ENCODE data around the gene MRPS12. TPM values are rescaled to one million over a fixed set of nuclear protein-coding genes. Genes with fewer than 3 reads are reported as not detected.

The MRPS12 gene
- total and polyA plus RNA-seq, 9 of the 15 experiments (the other 6 are each of a cell fraction or from before 2014, with no cell fraction given), result 8.1 to 174 (median 52.0) TPM

DNA sequence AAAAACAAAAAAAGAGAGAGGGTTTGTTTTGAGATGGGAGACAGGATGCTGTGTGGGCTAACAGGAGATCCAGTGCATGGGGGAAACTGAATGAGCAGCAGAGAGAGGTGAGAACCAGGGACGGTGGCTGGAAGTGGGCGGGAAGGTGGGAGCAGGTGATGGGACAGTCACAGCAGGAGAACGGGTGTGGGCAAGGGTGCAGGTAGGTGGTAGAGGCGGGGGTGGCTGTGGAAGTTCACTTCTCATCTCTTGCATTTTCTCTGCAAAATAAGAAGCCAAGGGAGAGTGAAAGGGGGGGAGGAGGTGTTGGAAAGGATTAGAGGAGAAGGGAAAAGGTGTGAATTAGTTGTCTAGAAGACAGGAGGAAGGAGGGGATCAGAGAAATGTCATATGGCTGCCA, 22.9 kb downstream of the MRPS12 start (continued):
- TF ChIP-seq HMG20B (CRISPR knock-in tag; IDR thresholded peaks at IDR 0.05) (no peak), NCOA2 (IDR thresholded peaks at IDR 0.05; ENCODE audit: partially characterized antibody in 2 of 2) (no peak), PRPF4 (IDR thresholded peaks at IDR 0.05; ENCODE audit: insufficient read depth, low read depth, low read length, poor library complexity, severe bottlenecking) (no peak), BHLHE40 (IDR thresholded peaks at IDR 0.05; ENCODE audit: low read length) (no peak), ZFP1 (CRISPR knock-in tag; IDR thresholded peaks at IDR 0.05) (no peak)
- TF ChIP-seq, protein P1, sequence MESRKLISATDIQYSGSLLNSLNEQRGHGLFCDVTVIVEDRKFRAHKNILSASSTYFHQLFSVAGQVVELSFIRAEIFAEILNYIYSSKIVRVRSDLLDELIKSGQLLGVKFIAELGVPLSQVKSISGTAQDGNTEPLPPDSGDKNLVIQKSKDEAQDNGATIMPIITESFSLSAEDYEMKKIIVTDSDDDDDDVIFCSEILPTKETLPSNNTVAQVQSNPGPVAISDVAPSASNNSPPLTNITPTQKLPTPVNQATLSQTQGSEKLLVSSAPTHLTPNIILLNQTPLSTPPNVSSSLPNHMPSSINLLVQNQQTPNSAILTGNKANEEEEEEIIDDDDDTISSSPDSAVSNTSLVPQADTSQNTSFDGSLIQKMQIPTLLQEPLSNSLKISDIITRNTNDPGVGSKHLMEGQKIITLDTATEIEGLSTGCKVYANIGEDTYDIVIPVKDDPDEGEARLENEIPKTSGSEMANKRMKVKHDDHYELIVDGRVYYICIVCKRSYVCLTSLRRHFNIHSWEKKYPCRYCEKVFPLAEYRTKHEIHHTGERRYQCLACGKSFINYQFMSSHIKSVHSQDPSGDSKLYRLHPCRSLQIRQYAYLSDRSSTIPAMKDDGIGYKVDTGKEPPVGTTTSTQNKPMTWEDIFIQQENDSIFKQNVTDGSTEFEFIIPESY (CRISPR knock-in tag; IDR thresholded peaks at IDR 0.05), result no peak

DNA sequence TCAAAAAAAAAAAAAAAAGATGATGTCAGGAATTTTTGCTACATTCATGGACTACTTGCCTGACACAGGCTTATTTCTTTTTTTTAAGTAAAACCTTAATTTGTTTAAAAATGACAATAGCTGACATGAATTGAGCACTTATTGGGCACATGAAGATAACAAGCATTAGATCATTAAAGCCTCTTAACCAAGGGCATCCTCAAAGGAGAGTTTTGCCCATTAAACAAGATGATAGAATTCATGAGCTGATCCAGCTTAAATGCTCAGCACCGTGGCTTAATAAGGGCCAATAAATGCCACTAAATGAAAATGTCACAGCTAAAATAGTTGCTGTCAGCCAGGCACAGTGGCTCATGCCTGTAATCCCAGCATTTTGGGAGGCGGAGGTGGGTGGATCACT, 25.5 kb downstream of the MRPS12 start:
- 95% methylated on average over 2 of the region's 2 CpGs for WGBS (ENCODE audit: insufficient coverage, low coverage, missing lambda C conversion rate)
- Histone ChIP-seq H3K4me3 (no peak overlapping the region), H3K4me2 (ENCODE audit: insufficient read depth, low read length) (no peak overlapping the region), H2AFZ (ENCODE audit: low read depth, low read length) (no peak overlapping the region), H3K9ac (ENCODE audit: insufficient read depth in 1 of 2, low read depth in 2 of 2, low read length in 2 of 2) (no peak overlapping the region), H3K36me3 (ENCODE audit: control insufficient read depth, insufficient read depth, low read length) (peaks cover 12% of the 10 kb centered on the region; the same call in 1 of the 3 replicates), H3K27me3 (ENCODE audit: control insufficient read depth in 2 of 2, insufficient read depth in 2 of 2, low read length in 2 of 2) (no peaks in the 10 kb centered on the region), H3K27ac (ENCODE audit: extremely low read depth, low read depth, low read length) (no peak overlapping the region), H3K4me1 (replicated peaks in 1 of 2; ENCODE audit: control insufficient read depth in 2 of 2, insufficient read depth in 2 of 2, low read length in 2 of 2) (no peaks in the 10 kb centered on the region; a peak in 1 of 5 replicates), H3K79me2 (ENCODE audit: control insufficient read depth, insufficient read depth, low read length) (no peaks in the 10 kb centered on the region), H4K20me1 (replicated peaks; ENCODE audit: control insufficient read depth, insufficient read depth, low read length) (no peaks in the 10 kb centered on the region), H3K9me3 (replicated peaks; ENCODE audit: control insufficient read depth, insufficient read depth, low read depth, low read length) (no peaks in the 10 kb centered on the region; the same call in 1 of the 2 replicates), H3K9me1 (ENCODE audit: control insufficient read depth, insufficient read depth, low read length) (no peaks in the 10 kb centered on the region)
- FAIRE-seq (no peak), ATAC-seq (no peak), DNase-seq (ENCODE audit: extremely low read depth in 1 of 4, low spot score in 3 of 4) (no peak)
- ChIA-PET POLR2A (interaction anchor here (0.5 to 0.6 kb wide), 2 partner anchors 21 to 42 kb away, joined by 3 read pairs; no protein-coding TSS in a partner anchor), CTCF (ENCODE audit: low intra/inter-chr PET ratio) (no interaction called here)
- no TSS peak for BruUV-seq (replicated peaks)
- in situ Hi-C loops (cut with MboI), result no loop called here
- TF ChIP-seq SMAD3 (CRISPR knock-in tag; conservative IDR thresholded peaks at IDR 0.05) (no peak), NUFIP1 (IDR thresholded peaks at IDR 0.05; ENCODE audit: partially characterized antibody) (no peak), BRD9 (IDR thresholded peaks at IDR 0.05; ENCODE audit: low read depth, partially characterized antibody) (no peak), IRF2 (CRISPR knock-in tag; IDR thresholded peaks at IDR 0.05) (no peak), SPI1 (IDR thresholded peaks at IDR 0.05; ENCODE audit: borderline replicate concordance, low read depth, low read length) (no peak), ZBED1 (IDR thresholded peaks at IDR 0.05) (no peak)
- TF ChIP-seq, protein P2, sequence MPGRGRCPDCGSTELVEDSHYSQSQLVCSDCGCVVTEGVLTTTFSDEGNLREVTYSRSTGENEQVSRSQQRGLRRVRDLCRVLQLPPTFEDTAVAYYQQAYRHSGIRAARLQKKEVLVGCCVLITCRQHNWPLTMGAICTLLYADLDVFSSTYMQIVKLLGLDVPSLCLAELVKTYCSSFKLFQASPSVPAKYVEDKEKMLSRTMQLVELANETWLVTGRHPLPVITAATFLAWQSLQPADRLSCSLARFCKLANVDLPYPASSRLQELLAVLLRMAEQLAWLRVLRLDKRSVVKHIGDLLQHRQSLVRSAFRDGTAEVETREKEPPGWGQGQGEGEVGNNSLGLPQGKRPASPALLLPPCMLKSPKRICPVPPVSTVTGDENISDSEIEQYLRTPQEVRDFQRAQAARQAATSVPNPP (IDR thresholded peaks at IDR 0.05; ENCODE audit: borderline replicate concordance, insufficient read depth, insufficient read length), result no peak
- intact Hi-C loops (cut with micrococcal nuclease), result no loop called here
